ENCODE results near the gene MTMR8. TPM values are rescaled to one million over a fixed set of nuclear protein-coding genes. Genes with fewer than 3 reads are reported as not detected.

The MTMR8 gene
- total RNA-seq, 1 experiment from 2014 or later = 2.8 TPM

DNA sequence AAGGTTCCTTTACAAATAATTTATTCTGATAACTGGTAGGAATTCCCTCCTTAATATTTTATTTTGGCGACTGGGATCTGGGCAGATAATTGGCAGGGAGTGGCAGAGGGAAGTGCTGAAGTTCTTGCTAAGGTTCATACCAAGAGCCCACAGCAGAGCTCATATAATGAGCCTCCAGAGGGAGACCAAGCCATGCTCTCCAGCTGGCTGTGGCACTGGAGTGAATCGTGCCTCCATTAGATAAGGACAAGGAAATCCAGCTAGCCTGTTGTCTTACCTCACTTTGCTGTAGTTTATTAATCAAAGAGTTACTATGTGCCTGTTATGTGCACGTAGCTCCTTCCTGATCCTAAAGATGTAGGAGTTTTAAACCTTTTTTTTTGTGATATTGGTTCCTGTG is 166.1 kb downstream of the MTMR8 start:
- no peaks in the 10 kb centered on the region for H3K36me3 Mint-ChIP-seq (ENCODE audit: insufficient read depth, unreplicated experiment)
- H3K27ac Mint-ChIP-seq (ENCODE audit: unreplicated experiment) = no peak overlapping the region
- intact Hi-C loops (cut with micrococcal nuclease; ENCODE audit: unreplicated experiment) = loop anchor here (5.0 kb wide), 1 partner anchor 137 kb away; no protein-coding TSS in a partner anchor
- no peaks in the 10 kb centered on the region for H3K9me3 ChIP-seq
- H3K4me1 ChIP-seq = no peaks in the 10 kb centered on the region
- H3K4me3 ChIP-seq (ENCODE audit: low read depth, low read length) = no peak overlapping the region
- TF ChIP-seq, protein P1, sequence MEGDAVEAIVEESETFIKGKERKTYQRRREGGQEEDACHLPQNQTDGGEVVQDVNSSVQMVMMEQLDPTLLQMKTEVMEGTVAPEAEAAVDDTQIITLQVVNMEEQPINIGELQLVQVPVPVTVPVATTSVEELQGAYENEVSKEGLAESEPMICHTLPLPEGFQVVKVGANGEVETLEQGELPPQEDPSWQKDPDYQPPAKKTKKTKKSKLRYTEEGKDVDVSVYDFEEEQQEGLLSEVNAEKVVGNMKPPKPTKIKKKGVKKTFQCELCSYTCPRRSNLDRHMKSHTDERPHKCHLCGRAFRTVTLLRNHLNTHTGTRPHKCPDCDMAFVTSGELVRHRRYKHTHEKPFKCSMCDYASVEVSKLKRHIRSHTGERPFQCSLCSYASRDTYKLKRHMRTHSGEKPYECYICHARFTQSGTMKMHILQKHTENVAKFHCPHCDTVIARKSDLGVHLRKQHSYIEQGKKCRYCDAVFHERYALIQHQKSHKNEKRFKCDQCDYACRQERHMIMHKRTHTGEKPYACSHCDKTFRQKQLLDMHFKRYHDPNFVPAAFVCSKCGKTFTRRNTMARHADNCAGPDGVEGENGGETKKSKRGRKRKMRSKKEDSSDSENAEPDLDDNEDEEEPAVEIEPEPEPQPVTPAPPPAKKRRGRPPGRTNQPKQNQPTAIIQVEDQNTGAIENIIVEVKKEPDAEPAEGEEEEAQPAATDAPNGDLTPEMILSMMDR (IDR thresholded peaks at IDR 0.05; ENCODE audit: insufficient read depth in 1 of 2, low read depth in 1 of 2, low read length in 1 of 2, severe bottlenecking in 1 of 2, unreplicated experiment in 1 of 2) = no peak
- DNase-seq = peak; percentile 4 to 32
- CTCF ChIA-PET = interaction anchor here (0.6 kb wide), 1 partner anchor 795 kb away, joined by 3 read pairs; no protein-coding TSS in a partner anchor
- H3K4me1 Mint-ChIP-seq (ENCODE audit: low read depth, unreplicated experiment) = no peaks in the 10 kb centered on the region
- no peaks in the 10 kb centered on the region for H3K36me3 ChIP-seq (ENCODE audit: control insufficient read depth, insufficient read depth, low read length)
- no peaks in the 10 kb centered on the region for H3K9me3 Mint-ChIP-seq (ENCODE audit: unreplicated experiment)
- H3K27me3 Mint-ChIP-seq (ENCODE audit: insufficient read depth, unreplicated experiment) = peaks cover 2% of the 10 kb centered on the region
- H3K27me3 ChIP-seq (replicated peaks; ENCODE audit: control insufficient read depth, insufficient read depth, low read length) = no peaks in the 10 kb centered on the region
- POLR2A ChIA-PET = no interaction called here
- no peak overlapping the region for H3K4me3 Mint-ChIP-seq (ENCODE audit: unreplicated experiment)
- BruUV-seq (replicated peaks) = no TSS peak

Other genes with a start within 250 kb of the MTMR8 start
- 11.0 and 11.8 TPM in 2 replicates for gene AMER1, start 189.7 kb downstream of the MTMR8 start, total RNA-seq (2022)
- not detected in 2 replicates for gene ASB12, start 164.8 kb downstream of the MTMR8 start, total RNA-seq (2022)